HL-60 (cell line): ENCODE results near the gene LRP1B.

Experiments
- CTCF ChIP-seq: IDR thresholded peaks from one replicate; pipeline ENCODE4 v1.5.1; 2011; ENCODE audit warnings: low read length, control low read depth, inconsistent platforms; ENCODE audit not compliant: insufficient read depth
- POLR2AphosphoS5 ChIP-seq: IDR thresholded peaks from 2 replicates; pipeline ENCODE4 v1.6.1; 2012; ENCODE audit warnings: low read depth
- REST ChIP-seq: IDR thresholded peaks from 2 replicates; pipeline ENCODE4 v1.6.1; 2012; ENCODE audit warnings: low read depth; ENCODE audit not compliant: insufficient replicate concordance
- SPI1 ChIP-seq: IDR thresholded peaks from 2 replicates; pipeline ENCODE4 v1.6.1; 2012; ENCODE audit warnings: low read depth, mild to moderate bottlenecking, borderline replicate concordance

- TF ChIP-seq POLR2AphosphoS5 (no peak), CTCF (no peak), SPI1 (no peak), REST (no peak)
Observed at GRCh38 chr2:141125432-141125831, 1005.4 kb downstream of the LRP1B start.
